Stimulated activated CD8-positive, alpha-beta memory T cell treated with anti-CD3 and anti-CD28 coated beads, Interleukin-4, amount 100 ng/mL, for 4 hours (primary cell): ENCODE results near the gene DST.

Source experiments
- DNase-seq, 2 donors: peaks; one replicate each; pipeline ENCODE4 v3.0.0-alpha.2; 2020; ENCODE audit warnings: low read depth in 2 of 2, low spot score in 1 of 2

DST gene

DNA sequence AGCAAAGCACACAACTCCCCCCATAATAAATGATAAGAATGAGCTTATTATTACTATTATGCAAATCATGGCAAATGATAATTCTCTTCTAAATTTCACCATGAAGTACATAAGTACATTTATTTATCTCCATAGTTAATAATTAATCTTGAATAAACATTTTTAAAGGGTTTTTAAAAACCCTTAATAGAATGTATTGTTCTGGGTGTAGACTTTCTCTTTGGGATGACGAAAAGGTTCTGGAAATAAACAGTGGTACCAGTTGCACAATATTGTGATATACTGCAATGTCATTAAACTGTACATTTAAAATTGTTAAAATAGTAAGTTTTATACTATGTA is 18.0 kb downstream of the DST start:
- no peak for DNase-seq

GRCh38 chr6:56624046-56624727 is 18.5 kb downstream of the DST start:
- no peak for DNase-seq

GRCh38 chr6:56620229-56620868 is 22.3 kb downstream of the DST start:
- DNase-seq: no peak

DNA sequence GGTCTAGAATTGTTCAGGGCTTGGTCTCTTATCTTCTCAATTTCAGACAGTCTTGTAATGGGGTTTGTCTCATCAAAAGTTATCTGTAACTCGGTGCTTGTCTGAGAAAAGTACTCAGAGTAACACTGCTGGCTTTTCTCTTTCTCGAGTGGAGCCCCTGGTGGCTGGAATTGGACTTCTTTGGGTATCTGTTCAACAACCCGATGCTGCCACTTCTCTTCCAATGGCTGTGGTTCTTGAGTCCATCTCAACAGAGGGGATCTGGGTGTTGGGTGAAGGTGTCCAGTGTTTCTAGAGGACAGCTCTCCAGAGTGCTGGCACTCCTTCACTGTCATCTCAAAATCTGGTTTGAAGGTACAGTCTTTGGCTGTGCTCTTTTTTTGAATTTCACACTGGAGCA is 24.6 kb downstream of the DST start:
- DNase-seq: no peak

GRCh38 chr6:56616967-56617366 is 25.7 kb downstream of the DST start:
- no peak for DNase-seq

GRCh38 chr6:56613247-56613851 is 29.3 kb downstream of the DST start:
- DNase-seq: no peak

GRCh38 chr6:56608332-56608731 is 34.4 kb downstream of the DST start:
- no peak for DNase-seq

DNA sequence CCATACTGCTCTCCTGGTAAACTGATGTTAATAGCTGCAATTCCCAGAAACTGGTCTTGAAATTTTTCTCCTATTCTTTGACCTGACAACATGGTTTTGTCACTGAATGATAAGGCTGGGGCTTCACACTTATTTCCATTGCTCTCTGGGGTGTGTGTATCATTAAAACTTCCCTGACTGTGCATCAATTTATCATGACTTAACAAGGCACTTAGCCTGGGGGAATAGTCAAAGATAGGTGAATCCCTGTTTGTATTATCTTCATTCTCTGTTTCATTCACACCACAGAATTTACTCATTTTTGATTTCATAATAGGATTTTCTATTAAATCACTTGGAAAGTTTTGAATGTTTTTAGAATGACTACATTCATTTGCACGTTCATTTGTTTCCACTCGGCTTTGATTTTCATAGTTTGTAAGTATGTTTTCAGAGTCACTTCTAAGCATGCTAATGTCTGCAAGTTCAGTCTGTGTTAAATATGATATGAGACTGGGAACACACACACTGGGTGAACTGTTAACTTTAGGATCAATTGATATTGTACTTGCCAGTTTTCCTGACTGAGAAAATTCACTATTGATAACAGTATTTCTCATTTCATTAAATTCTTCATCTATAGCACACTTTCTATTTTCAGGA is 35.5 kb downstream of the DST start:
- DNase-seq: no peak

DNA sequence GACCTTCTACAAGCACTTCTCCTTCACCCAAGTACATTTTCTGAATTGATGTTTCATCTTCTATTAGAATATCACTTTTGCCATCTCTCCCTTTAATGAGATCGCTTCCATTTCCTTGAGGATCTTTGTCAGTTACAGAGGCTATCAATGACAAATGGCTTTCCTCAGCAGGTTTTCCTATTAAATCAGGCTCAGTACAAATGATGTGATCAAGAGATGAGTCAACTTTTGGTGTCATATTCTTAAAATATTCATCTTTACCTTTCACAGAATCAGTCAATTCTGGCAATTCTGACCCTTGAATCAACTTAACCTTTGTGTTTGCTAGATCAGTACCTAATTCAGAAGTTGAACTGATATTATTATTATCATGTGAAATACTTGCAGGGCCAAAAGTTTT is 37.3 kb downstream of the DST start:
- no peak for DNase-seq

DNA sequence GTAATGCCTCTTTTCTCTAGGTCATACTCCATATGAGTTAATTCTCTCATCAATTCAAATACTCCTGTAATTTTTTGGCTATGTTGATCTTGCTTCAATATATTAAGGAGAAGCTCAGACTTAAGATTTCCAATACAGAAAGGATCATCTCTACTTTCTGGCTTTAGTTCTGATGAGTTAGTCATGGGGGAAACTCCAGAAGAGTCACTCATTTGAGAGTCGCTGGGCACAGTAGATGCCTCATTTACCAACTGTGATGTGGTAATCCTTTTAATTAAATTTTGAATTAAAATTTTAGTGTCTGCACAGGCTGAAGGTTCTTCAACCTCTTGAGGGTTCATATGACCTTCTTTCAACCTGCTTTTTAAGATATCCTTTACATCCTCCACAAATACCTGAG is 38.5 kb downstream of the DST start:
- no peak for DNase-seq

- no peak for DNase-seq
Observed at GRCh38 chr6:56601390-56601789, 41.3 kb downstream of the DST start.

GRCh38 chr6:56595490-56596122 is 47.1 kb downstream of the DST start:
- no peak for DNase-seq

DNA sequence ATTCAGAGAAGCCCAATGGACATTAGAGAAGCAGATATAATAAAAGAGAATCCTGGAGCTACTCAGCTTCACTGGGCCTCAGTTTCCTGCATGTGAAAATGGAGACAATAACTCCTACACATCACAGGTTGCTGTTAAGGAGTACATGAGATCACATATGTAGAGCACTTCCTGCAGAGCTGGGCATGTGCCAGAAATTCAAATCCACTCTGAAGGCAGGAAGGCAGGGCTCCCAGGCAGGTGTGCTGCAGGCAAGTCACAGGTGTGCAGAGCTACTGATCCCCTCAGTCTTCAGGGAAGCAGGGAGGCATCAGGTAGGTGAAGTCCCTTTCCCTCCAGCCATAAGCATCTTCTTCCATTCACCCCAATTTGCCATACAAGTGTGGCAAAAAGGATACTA is 48.0 kb downstream of the DST start:
- no peak for DNase-seq

GRCh38 chr6:56593801-56594318 is 48.8 kb downstream of the DST start:
- no peak for DNase-seq

GRCh38 chr6:56582236-56582635 is 60.5 kb downstream of the DST start:
- DNase-seq: no peak

DNA sequence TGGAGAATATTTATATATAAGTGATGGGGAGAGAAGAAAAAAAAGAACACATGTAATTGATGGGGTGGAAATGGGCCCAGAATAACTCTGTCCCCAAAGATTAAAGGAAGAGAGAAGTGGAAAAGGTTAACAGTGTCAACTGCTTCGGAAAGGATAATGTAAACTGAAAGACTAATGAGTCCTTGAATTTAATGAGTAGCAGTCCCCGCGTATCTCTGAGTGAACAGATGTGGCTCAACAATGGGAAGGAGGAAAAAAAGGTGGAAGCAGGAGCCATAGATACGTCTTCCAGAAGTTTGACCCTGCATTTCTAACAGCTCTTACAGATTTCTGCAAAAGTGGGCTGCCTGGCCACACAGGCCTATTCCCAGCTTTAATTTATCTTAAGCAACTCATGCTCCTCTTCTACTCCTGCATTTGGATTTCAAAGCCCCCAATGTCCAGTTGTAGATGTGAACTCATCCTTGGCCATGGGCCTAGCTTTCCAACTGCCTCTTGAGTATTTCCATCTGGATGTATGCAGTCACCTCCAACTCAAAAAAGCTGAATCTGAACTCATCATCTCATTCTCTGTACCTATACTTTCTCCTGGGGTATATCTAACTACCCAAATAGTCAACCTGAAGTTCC is 61.3 kb downstream of the DST start:
- DNase-seq: no peak

DNA sequence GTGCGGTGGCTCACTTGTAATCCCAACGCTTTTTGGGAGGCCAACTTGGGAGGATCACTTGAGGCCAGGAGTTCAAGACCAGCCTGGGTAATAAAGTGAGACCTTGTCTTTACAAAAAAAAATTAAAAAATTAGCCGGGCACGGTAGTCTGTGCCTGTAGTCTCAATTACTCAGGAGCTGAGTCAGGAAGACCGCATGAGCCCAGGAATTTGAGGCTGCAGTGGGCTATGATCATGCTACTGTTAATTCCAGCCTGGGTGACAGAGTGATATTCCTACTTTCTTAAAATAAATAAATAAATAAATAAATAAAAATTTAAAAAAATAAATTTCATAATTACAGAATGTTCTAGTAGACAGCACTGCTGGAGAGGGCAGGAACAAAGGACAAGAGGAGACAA is 62.4 kb downstream of the DST start:
- no peak for DNase-seq

- DNase-seq: no peak
Observed at GRCh38 chr6:56579155-56579851, 63.4 kb downstream of the DST start.

- no peak for DNase-seq
Observed at GRCh38 chr6:56575736-56576135, 67.0 kb downstream of the DST start.

DNA sequence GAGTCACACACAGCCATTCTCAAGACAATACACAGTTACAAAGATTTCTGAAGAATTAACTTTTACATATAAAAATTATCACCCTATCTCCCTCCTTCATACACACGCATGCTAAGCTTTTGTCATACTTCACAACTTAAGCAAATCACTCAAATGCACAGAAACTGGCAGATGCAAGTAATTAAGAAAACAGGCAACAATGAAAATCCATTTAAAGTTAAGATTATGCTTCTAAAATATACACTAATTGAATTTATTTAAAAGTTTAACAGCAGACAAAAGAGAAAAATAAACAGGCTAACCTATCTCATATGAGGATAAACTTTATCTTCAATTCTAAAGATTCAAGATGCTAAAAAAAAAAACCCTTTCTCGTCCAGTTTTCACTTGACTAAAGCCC is 68.4 kb downstream of the DST start:
- DNase-seq: no peak

DNA sequence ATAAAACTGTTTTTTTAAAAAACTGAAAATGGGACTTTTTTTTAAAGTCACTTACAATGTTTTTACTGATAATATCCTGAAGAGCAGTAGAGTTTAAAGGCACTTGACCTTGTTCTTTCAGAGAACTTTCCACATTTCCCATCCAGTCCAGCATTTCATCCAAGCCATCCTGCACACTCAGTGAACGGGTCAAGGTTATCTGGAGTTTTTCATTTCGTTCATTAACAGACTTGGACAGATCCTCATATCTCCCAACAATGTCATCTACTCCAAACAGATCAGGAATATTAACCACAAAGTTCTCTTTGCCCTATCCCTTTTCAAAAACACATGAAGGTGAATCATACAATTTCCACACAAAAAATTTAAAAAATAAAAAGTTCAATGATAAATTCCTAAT is 69.1 kb downstream of the DST start:
- no peak for DNase-seq
